ENCODE results near the gene HOXA4. TPM values are rescaled to one million over a fixed set of nuclear protein-coding genes. Genes with fewer than 3 reads are reported as not detected.

Gene HOXA4
- total and polyA plus RNA-seq, 2 of the 4 experiments (the other 2 are of a cell fraction) = 0.36 to 8.0 TPM

DNA sequence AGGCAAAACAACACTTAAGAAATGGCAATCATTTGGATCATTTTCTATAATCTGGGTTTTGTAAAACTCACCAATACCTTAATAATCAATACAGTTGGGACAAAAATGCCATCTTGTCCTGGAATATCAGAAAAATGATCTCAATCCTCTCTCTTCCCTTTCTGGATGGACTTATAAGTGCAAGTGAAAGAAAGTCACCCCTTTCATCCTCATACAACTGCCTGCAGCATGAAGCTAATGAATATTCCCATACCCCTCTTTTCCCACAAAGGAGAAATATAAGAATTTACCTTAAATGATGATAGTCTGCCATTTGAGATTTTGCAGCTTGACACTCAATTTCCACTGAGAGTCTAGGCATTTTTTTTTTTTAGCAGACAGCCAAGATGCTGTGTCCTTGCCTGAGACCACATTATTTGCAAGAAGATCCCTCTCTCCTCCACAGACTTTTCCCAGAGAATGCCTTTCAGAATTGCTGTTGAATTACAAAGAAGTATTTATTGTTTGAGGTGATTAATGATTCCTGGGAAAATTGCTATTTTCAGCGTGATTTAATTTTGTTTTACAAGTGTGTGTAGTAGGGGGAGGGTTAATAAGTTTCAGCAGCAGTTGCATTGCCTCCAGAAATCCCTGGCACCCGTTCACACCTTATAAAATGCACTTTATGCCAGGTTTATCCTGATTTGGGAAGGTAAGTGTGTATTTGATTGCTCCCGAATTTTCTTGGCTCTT is 3.8 kb downstream of the HOXA4 start:
- H3K14ac ChIP-seq (replicated peaks; ENCODE audit: low read depth, low read length) = no peak overlapping the region
- no peak overlapping the region for H4K91ac ChIP-seq (ENCODE audit: insufficient read depth, low read depth, low read length)
- CTCF ChIA-PET = interaction anchor here (1.1 kb wide), 1 partner anchor 25 kb away, joined by 4 read pairs; no protein-coding TSS in a partner anchor
- peaks cover 28% of the 10 kb centered on the region for H3K4me1 ChIP-seq (ENCODE audit: control insufficient read depth, insufficient read depth, low read length)
- peaks cover 3% of the 10 kb centered on the region; the same call in 1 of the 2 replicates for H3K36me3 ChIP-seq (ENCODE audit: control insufficient read depth, insufficient read depth, low read length)
- TF ChIP-seq MAZ (IDR thresholded peaks at IDR 0.05; ENCODE audit: borderline replicate concordance, low read depth, low read length) (no peak), BHLHE40 (IDR thresholded peaks at IDR 0.05; ENCODE audit: low read depth, low read length) (no peak), FOS (IDR thresholded peaks at IDR 0.05; ENCODE audit: low read depth, low read length) (no peak), SMC3 (IDR thresholded peaks at IDR 0.05; ENCODE audit: low read depth, low read length) (no peak), USF2 (IDR thresholded peaks at IDR 0.05; ENCODE audit: low read depth, low read length) (no peak), RAD21 (IDR thresholded peaks at IDR 0.05; ENCODE audit: low read length) (no peak), NFE2L2 (IDR thresholded peaks at IDR 0.05; ENCODE audit: low read depth, low read length) (no peak), MXI1 (IDR thresholded peaks at IDR 0.05; ENCODE audit: borderline replicate concordance, low read depth, low read length) (no peak)
- POLR2A ChIA-PET (ENCODE audit: unreplicated experiment) = interaction anchor here (0.7 kb wide), 1 partner anchor 21 kb away, joined by 4 read pairs; no protein-coding TSS in a partner anchor
- dilution Hi-C loops (cut with HindIII; ENCODE audit: low sequenced_read_pairs, unreplicated experiment) = no loop called here
- H4K8ac ChIP-seq (ENCODE audit: low read depth in 2 of 2, low read length in 2 of 2) = no peak overlapping the region
- no peak overlapping the region for H2AK5ac ChIP-seq (ENCODE audit: low read depth, low read length)
- no peak overlapping the region for H3K56ac ChIP-seq (ENCODE audit: extremely low read depth, insufficient read depth, low read length)
- no peaks in the 10 kb centered on the region for H3K9me3 ChIP-seq (ENCODE audit: control insufficient read depth, insufficient read depth, low read length)
- no peaks in the 10 kb centered on the region for H4K20me1 ChIP-seq (ENCODE audit: insufficient read depth, low read length)
- 0 out of 2 replicates have a peak overlapping the region, but pooled peaks have one; percentile 7 for H3K23ac ChIP-seq (ENCODE audit: low read depth, low read length)
- no peak overlapping the region for H3K9ac ChIP-seq (ENCODE audit: low read depth, low read length)
- no peak overlapping the region for H3K27ac ChIP-seq (ENCODE audit: insufficient read depth, low read length)
- no peak overlapping the region for H2BK5ac ChIP-seq (ENCODE audit: low read depth, low read length, poor library complexity, severe bottlenecking)
- ATAC-seq (ENCODE audit: low read depth) (no peak), DNase-seq (no peak)
- no peak overlapping the region for H3K18ac ChIP-seq (ENCODE audit: low read depth, low read length)
- H2BK20ac ChIP-seq (ENCODE audit: low read depth, low read length) = no peak overlapping the region
- H3K4me3 ChIP-seq (ENCODE audit: insufficient read depth, low read depth, low read length) = no peak overlapping the region
- H3K27me3 ChIP-seq (ENCODE audit: control insufficient read depth, insufficient read depth, low read length) = no peaks in the 10 kb centered on the region
- H3K9me1 ChIP-seq (ENCODE audit: insufficient read depth, low read length) = peaks cover 7% of the 10 kb centered on the region
- H3K4me2 ChIP-seq (ENCODE audit: low read depth, low read length) = no peak overlapping the region
- no TSS peak for BruUV-seq (replicated peaks)
- WGBS, 2 experiments (ENCODE audit: extremely low coverage in 2 of 2, insufficient read length in 1 of 2) = no CpG with 5 or more reads among the region's 3 CpGs
- no peak overlapping the region for H3K4ac ChIP-seq (ENCODE audit: low read depth, low read length)
- H2AFZ ChIP-seq (replicated peaks; ENCODE audit: low read length, poor library complexity) = no peak overlapping the region
- no peak overlapping the region for H4K5ac ChIP-seq (ENCODE audit: low read depth, low read length)
- no peak overlapping the region for H2BK120ac ChIP-seq (ENCODE audit: low read depth, low read length)
- peaks cover 20 to 50% of the 10 kb centered on the region in 2 experiments for H3K79me1 ChIP-seq (ENCODE audit: low read depth in 1 of 2, low read length in 2 of 2)
- H2BK15ac ChIP-seq (ENCODE audit: low read depth, low read length) = no peak overlapping the region
- intact Hi-C loops (cut with micrococcal nuclease) = no loop called here
- no peak overlapping the region for H2AK9ac ChIP-seq (replicated peaks; ENCODE audit: low read depth, low read length, poor library complexity)
- in situ Hi-C loops (cut with MboI; ENCODE audit: low sequenced_read_pairs) = no loop called here

Measured in IMR-90 (cell line).